ENCODE data around the gene TBK1.

GRCh38 chr12:64494998-64495729 lies 43.2 kb downstream of the TBK1 start:
- TF ChIP-seq CTCF (IDR thresholded peaks at IDR 0.05; ENCODE audit: low read length) (no peak), EZH2 (IDR thresholded peaks at IDR 0.05; ENCODE audit: borderline replicate concordance, low read length) (no peak)
